ENCODE measurements around the gene C3orf49. TPM values are rescaled to one million over a fixed set of nuclear protein-coding genes. Genes with fewer than 3 reads are reported as not detected.

The C3orf49 gene
- total RNA-seq, 1 donor from 2014 or later, result not detected

DNA sequence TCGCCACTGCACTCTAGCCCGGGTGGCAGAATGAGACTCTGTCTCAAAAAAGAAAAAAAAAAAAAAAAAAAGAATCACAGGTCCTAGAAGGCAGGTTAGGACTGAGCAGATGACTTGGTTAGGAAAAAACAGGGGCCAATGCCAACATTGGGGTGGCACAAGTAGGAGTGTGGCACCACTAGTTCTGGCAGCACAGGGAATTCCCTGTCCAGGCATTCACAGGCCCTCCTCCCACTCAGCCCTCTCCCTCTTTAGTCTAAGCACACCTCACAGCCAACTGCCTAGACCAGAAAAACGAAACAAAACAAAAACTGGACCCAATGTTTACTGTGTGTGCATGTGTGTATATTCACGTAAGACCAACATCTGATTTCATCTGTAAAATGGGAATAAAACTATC lies 34.0 kb downstream of the C3orf49 start:
- H3K36me3 ChIP-seq (ENCODE audit: insufficient read depth, low read length), result no peaks in the 10 kb centered on the region
- peaks cover 2% of the 10 kb centered on the region for H3K36me3 Mint-ChIP-seq (ENCODE audit: low read depth, unreplicated experiment)
- FAIRE-seq (no peak), DNase-seq (ENCODE audit: low read depth) (no peak)
- no peak overlapping the region for H3K27ac Mint-ChIP-seq (ENCODE audit: unreplicated experiment)
- H3K9ac ChIP-seq (ENCODE audit: low read length), result no peak overlapping the region
- H2AFZ ChIP-seq (ENCODE audit: low read depth, low read length), result no peak overlapping the region
- H3K4me1 Mint-ChIP-seq (ENCODE audit: low read depth, unreplicated experiment), result peaks cover 12% of the 10 kb centered on the region
- H3K9me3 Mint-ChIP-seq (ENCODE audit: unreplicated experiment), result no peaks in the 10 kb centered on the region
- TF ChIP-seq EZH2 (IDR thresholded peaks at IDR 0.05; ENCODE audit: insufficient read depth, low read length), result no peak
- TF ChIP-seq, protein P1, sequence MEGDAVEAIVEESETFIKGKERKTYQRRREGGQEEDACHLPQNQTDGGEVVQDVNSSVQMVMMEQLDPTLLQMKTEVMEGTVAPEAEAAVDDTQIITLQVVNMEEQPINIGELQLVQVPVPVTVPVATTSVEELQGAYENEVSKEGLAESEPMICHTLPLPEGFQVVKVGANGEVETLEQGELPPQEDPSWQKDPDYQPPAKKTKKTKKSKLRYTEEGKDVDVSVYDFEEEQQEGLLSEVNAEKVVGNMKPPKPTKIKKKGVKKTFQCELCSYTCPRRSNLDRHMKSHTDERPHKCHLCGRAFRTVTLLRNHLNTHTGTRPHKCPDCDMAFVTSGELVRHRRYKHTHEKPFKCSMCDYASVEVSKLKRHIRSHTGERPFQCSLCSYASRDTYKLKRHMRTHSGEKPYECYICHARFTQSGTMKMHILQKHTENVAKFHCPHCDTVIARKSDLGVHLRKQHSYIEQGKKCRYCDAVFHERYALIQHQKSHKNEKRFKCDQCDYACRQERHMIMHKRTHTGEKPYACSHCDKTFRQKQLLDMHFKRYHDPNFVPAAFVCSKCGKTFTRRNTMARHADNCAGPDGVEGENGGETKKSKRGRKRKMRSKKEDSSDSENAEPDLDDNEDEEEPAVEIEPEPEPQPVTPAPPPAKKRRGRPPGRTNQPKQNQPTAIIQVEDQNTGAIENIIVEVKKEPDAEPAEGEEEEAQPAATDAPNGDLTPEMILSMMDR (IDR thresholded peaks at IDR 0.05; ENCODE audit: insufficient read depth, low read depth, low read length), result no peak
- no peaks in the 10 kb centered on the region for H3K27me3 Mint-ChIP-seq (ENCODE audit: low read depth, unreplicated experiment)
- no peak overlapping the region for H3K4me3 ChIP-seq (ENCODE audit: insufficient read depth, low read depth, low read length)
- peaks cover 40% of the 10 kb centered on the region for H3K79me2 ChIP-seq (ENCODE audit: insufficient read depth, low read length)
- H3K4me1 ChIP-seq (ENCODE audit: insufficient read depth, low read length), result peaks cover 6% of the 10 kb centered on the region
- H4K20me1 ChIP-seq (ENCODE audit: insufficient read depth, low read length), result peaks cover 11% of the 10 kb centered on the region
- H3K9me3 ChIP-seq (ENCODE audit: insufficient read depth, low read depth, low read length), result no peaks in the 10 kb centered on the region
- H3K27me3 ChIP-seq (ENCODE audit: insufficient read depth, low read length), result no peaks in the 10 kb centered on the region
- H3K4me2 ChIP-seq (ENCODE audit: low read length), result no peak overlapping the region
- no peak overlapping the region for H3K27ac ChIP-seq (ENCODE audit: low read depth, low read length)
- no peak overlapping the region for H3K4me3 Mint-ChIP-seq (ENCODE audit: unreplicated experiment)

DNA sequence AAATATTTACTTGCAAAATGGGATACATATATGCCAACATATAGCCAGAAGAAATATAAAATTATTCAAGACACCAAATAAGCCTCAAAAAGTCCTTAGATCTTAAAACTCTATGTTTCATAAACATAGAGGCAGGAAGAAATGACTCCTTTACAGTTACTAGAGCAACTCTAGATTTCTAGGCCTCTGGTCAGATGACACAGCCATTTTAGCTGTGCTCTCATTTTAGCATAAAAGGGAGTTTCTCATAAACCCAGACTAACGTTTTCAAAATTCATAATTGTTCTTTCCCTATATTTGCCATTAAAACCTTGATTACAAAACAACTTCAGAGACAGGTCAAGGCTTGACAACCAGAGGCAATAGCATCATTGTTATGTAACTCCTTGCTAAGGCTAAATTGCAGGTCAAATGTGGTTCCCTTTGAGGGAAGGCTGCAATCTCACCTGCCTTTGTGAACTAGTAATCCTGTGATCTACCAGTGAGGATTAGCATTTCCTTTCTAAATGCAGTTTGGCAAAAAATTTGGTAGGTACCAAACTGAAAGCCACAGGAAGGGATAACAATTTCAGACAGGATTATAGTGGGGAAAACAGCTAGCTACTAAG lies 36.3 kb downstream of the C3orf49 start:
- H3K4me3 Mint-ChIP-seq (ENCODE audit: unreplicated experiment), result no peak overlapping the region
- FAIRE-seq, result peak; percentile 20

DNA sequence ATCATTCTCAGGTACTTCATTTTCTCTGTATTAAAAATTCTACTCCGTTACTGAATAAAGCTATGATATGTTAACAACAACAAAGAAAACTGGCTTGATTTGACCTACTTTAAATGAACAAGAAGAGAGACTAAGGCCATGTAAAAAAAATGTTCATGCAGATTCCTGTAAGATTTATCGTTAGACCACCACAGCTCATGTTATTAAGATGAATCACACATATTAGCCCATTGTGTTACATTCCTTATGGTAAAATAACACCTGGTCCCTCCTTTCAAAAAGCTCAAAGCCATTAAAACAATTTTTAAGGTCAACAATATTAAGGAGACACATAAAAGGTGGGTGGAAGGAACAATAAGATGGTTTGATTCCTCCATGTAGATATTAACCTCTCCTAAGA lies 38.2 kb downstream of the C3orf49 start:
- H3K79me2 ChIP-seq (ENCODE audit: insufficient read depth, low read length), result peaks cover 69% of the 10 kb centered on the region
- Mint-ChIP-seq H3K27me3 (ENCODE audit: low read depth, unreplicated experiment) (no peaks in the 10 kb centered on the region), H3K9me3 (ENCODE audit: unreplicated experiment) (no peaks in the 10 kb centered on the region), H3K4me1 (ENCODE audit: low read depth, unreplicated experiment) (peaks cover 20% of the 10 kb centered on the region), H3K27ac (ENCODE audit: unreplicated experiment) (peak overlapping the region; percentile 22), H3K4me3 (ENCODE audit: unreplicated experiment) (no peak overlapping the region), H3K36me3 (ENCODE audit: low read depth, unreplicated experiment) (no peaks in the 10 kb centered on the region)
- H3K27me3 ChIP-seq (ENCODE audit: insufficient read depth, low read length), result no peaks in the 10 kb centered on the region
- no peak overlapping the region for H3K9ac ChIP-seq (ENCODE audit: low read length)
- peak overlapping the region; percentile 39 for H3K4me2 ChIP-seq (ENCODE audit: low read length)
- no peak for FAIRE-seq
- peaks cover 6% of the 10 kb centered on the region for H3K4me1 ChIP-seq (ENCODE audit: insufficient read depth, low read length)
- H3K27ac ChIP-seq (ENCODE audit: low read depth, low read length), result peak overlapping the region; percentile 18
- DNase-seq (ENCODE audit: low read depth), result peak; percentile 75
- peaks cover 14% of the 10 kb centered on the region for H4K20me1 ChIP-seq (ENCODE audit: insufficient read depth, low read length)
- TF ChIP-seq, protein P1 (IDR thresholded peaks at IDR 0.05; ENCODE audit: insufficient read depth, low read depth, low read length), result no peak
- TF ChIP-seq EZH2 (IDR thresholded peaks at IDR 0.05; ENCODE audit: insufficient read depth, low read length), result no peak
- H3K9me3 ChIP-seq (ENCODE audit: insufficient read depth, low read depth, low read length), result no peaks in the 10 kb centered on the region
- H2AFZ ChIP-seq (ENCODE audit: low read depth, low read length), result no peak overlapping the region
- no peaks in the 10 kb centered on the region for H3K36me3 ChIP-seq (ENCODE audit: insufficient read depth, low read length)
- no peak overlapping the region for H3K4me3 ChIP-seq (ENCODE audit: insufficient read depth, low read depth, low read length)

More for the DNA sequence above, 36.3 kb downstream of the C3orf49 start:
- Mint-ChIP-seq H3K27me3 (ENCODE audit: low read depth, unreplicated experiment) (no peaks in the 10 kb centered on the region), H3K4me1 (ENCODE audit: low read depth, unreplicated experiment) (peaks cover 9% of the 10 kb centered on the region), H3K9me3 (ENCODE audit: unreplicated experiment) (no peaks in the 10 kb centered on the region), H3K36me3 (ENCODE audit: low read depth, unreplicated experiment) (peaks cover 2% of the 10 kb centered on the region), H3K27ac (ENCODE audit: unreplicated experiment) (peak overlapping the region; percentile 41)
- H3K27me3 ChIP-seq (ENCODE audit: insufficient read depth, low read length), result no peaks in the 10 kb centered on the region
- H3K79me2 ChIP-seq (ENCODE audit: insufficient read depth, low read length), result peaks cover 55% of the 10 kb centered on the region
- peaks cover 6% of the 10 kb centered on the region for H3K4me1 ChIP-seq (ENCODE audit: insufficient read depth, low read length)
- H3K4me2 ChIP-seq (ENCODE audit: low read length), result no peak overlapping the region
- H3K4me3 ChIP-seq (ENCODE audit: insufficient read depth, low read depth, low read length), result no peak overlapping the region
- H3K9me3 ChIP-seq (ENCODE audit: insufficient read depth, low read depth, low read length), result no peaks in the 10 kb centered on the region
- H4K20me1 ChIP-seq (ENCODE audit: insufficient read depth, low read length), result peaks cover 14% of the 10 kb centered on the region
- no peak overlapping the region for H2AFZ ChIP-seq (ENCODE audit: low read depth, low read length)
- TF ChIP-seq, protein P1 (IDR thresholded peaks at IDR 0.05; ENCODE audit: insufficient read depth, low read depth, low read length), result no peak
- TF ChIP-seq EZH2 (IDR thresholded peaks at IDR 0.05; ENCODE audit: insufficient read depth, low read length), result no peak
- H3K36me3 ChIP-seq (ENCODE audit: insufficient read depth, low read length), result no peaks in the 10 kb centered on the region
- no peak overlapping the region for H3K9ac ChIP-seq (ENCODE audit: low read length)
- DNase-seq (ENCODE audit: low read depth), result no peak
- no peak overlapping the region for H3K27ac ChIP-seq (ENCODE audit: low read depth, low read length)
